Left lung (tissue), 10 donors: ENCODE data around the gene ZNF407. TPM values are rescaled to one million over a fixed set of nuclear protein-coding genes. Genes with fewer than 3 reads are reported as not detected.
A peak's percentile ranks its signal among the peaks of the same experiment; 100 is the strongest.

Experiments used
- ATAC-seq: fragments of 200-7000 bp; cut with Tn5 transposase; one replicate; pipeline ENCODE4 v1.9.1; 2020; ENCODE audit warnings: moderate library complexity
- DNase-seq, 4 donors: peaks; one replicate each; pipeline ENCODE4 v3.0.0-alpha.2; 2013 to 2020
- H3K27ac ChIP-seq, 2 donors: fragments of 200-600 bp; sonication (generic) in 1 of 2; one replicate each; pipeline versions ENCODE4 v1.5.0 to v1.8.0; 2020 to 2021
- H3K27me3 ChIP-seq, 2 donors: fragments of 200-600 bp; sonication (generic) in 1 of 2; one replicate each; pipeline versions ENCODE4 v1.5.0 to v1.8.0; 2020 to 2021
- H3K36me3 ChIP-seq, 2 donors: fragments of 200-600 bp; sonication (generic) in 1 of 2; one replicate each; pipeline versions ENCODE4 v1.5.0 to v1.8.0; 2020 to 2021
- H3K4me1 ChIP-seq, 2 donors: fragments of 200-600 bp; one replicate each; pipeline ENCODE4 v1.8.0; 2021
- H3K4me3 ChIP-seq, 2 donors: fragments of 200-600 bp; sonication (generic) in 1 of 2; one replicate each; pipeline versions ENCODE4 v1.5.0 to v1.8.0; 2020 to 2021; ENCODE audit warnings: mild to moderate bottlenecking in 1 of 2
- H3K9me3 ChIP-seq, 2 donors: fragments of 200-600 bp; sonication (generic) in 1 of 2; one replicate each; pipeline versions ENCODE4 v1.5.0 to v1.8.0; 2020 to 2021
- CTCF ChIP-seq, 2 donors: fragments of 200-600 bp; sonication (generic) in 1 of 2; IDR thresholded peaks; one replicate each; pipeline versions ENCODE4 v1.5.0 to v1.8.0; 2021; ENCODE audit warnings: antibody characterized with exemption in 2 of 2
- intact Hi-C, 2 donors: fragments of 100-400 bp; cut with DNase I; formaldehyde crosslinking; loops; one replicate each; pipeline versions ENCODE4 v1.11.2 to v1.14.2; 2022
- polyA plus RNA-seq, 6 donors: library from polyadenylated mRNA; unstranded; fragments of 120-200 nt; gene quantifications; one replicate each; pipeline ENCODE4 v1.2.1, GENCODE V29; 2013; ENCODE audit not compliant: insufficient read length in 6 of 6
- total RNA-seq, 2 donors: library from RNA; stranded (reverse); fragmentation: NEBNext Ultra II Directional; extraction: Animal tissue kit (Norgen Biotek cat#: 25700); gene quantifications; one replicate each; pipeline ENCODE4 v1.2.1, GENCODE V29; 2021
- donor health status: DM: no; HTN: yes; CAD: no.
- donor health status: DM: no; HTN: no; CAD: no.

The ZNF407 gene
- total and polyA plus RNA-seq, 8 donors: 10.3 to 16.7 (median 11.3) TPM

GRCh38 chr18:74662622-74663021 lies 65.0 kb downstream of the ZNF407 start:
- Histone ChIP-seq H3K27me3 (no peaks in the 10 kb centered on the region), H3K4me3 (no peak overlapping the region), H3K36me3 (peaks cover 0 to 15% of the 10 kb centered on the region in 2 donors), H3K4me1 (no peaks in the 10 kb centered on the region), H3K27ac (no peak overlapping the region), H3K9me3 (no peaks in the 10 kb centered on the region)
- no peak for TF ChIP-seq CTCF (IDR thresholded peaks at IDR 0.05)
- intact Hi-C loops: no loop called here
- DNase-seq: no peak
- ATAC-seq: no peak

- peaks cover 0 to 18% of the 10 kb centered on the region in 2 donors for H3K36me3 ChIP-seq
- H3K4me1 ChIP-seq: no peaks in the 10 kb centered on the region
- no peak for DNase-seq
- no peaks in the 10 kb centered on the region for H3K9me3 ChIP-seq
- H3K4me3 ChIP-seq: no peak overlapping the region
- H3K27ac ChIP-seq: no peak overlapping the region
- no peak for ATAC-seq
- intact Hi-C loops: no loop called here
- no peaks in the 10 kb centered on the region for H3K27me3 ChIP-seq
- no peak for TF ChIP-seq CTCF (IDR thresholded peaks at IDR 0.05)
Observed at GRCh38 chr18:74665346-74665745, 67.7 kb downstream of the ZNF407 start.

- ATAC-seq (no peak), DNase-seq (peak in 1 of 4 donors; percentile 15)
- Histone ChIP-seq H3K27me3 (no peaks in the 10 kb centered on the region), H3K9me3 (no peaks in the 10 kb centered on the region), H3K4me3 (no peak overlapping the region), H3K4me1 (no peaks in the 10 kb centered on the region), H3K36me3 (peaks cover 0 to 18% of the 10 kb centered on the region in 2 donors), H3K27ac (no peak overlapping the region)
- TF ChIP-seq CTCF (IDR thresholded peaks at IDR 0.05): no peak
- intact Hi-C loops: no loop called here
Observed at GRCh38 chr18:74665905-74666304, 68.2 kb downstream of the ZNF407 start.

- no peak for TF ChIP-seq CTCF (IDR thresholded peaks at IDR 0.05)
- intact Hi-C loops: no loop called here
- no peak for DNase-seq
- Histone ChIP-seq H3K27me3 (no peaks in the 10 kb centered on the region), H3K4me1 (no peaks in the 10 kb centered on the region), H3K36me3 (peaks cover 0 to 15% of the 10 kb centered on the region in 2 donors), H3K9me3 (no peaks in the 10 kb centered on the region), H3K27ac (no peak overlapping the region), H3K4me3 (no peak overlapping the region)
- no peak for ATAC-seq
Observed at GRCh38 chr18:74669136-74669798, 71.6 kb downstream of the ZNF407 start.

- Histone ChIP-seq H3K27me3 (no peaks in the 10 kb centered on the region), H3K9me3 (peaks cover 0 to 9% of the 10 kb centered on the region in 2 donors), H3K4me3 (no peak overlapping the region), H3K27ac (no peak overlapping the region), H3K36me3 (peaks cover 0 to 19% of the 10 kb centered on the region in 2 donors), H3K4me1 (no peaks in the 10 kb centered on the region)
- no peak for TF ChIP-seq CTCF (IDR thresholded peaks at IDR 0.05)
- DNase-seq (no peak), ATAC-seq (no peak)
- intact Hi-C loops: no loop called here
Observed at GRCh38 chr18:74672371-74672770, 74.7 kb downstream of the ZNF407 start.
